HG02642 (cell line): ENCODE results near the gene KREMEN1.
"Not testable (repeated sequence)": the region's sequence is repeated elsewhere in the genome, so short reads cannot be mapped to it uniquely, and the experiment has no call there.

ENCODE experiments used
- ATAC-seq: cut with Tn5 transposase; IDR thresholded peaks from one replicate; pipeline ENCODE4 v1.9.1; 2021; ENCODE audit warnings: mild to moderate bottlenecking; ENCODE audit not compliant: unreplicated experiment, poor library complexity

The KREMEN1 gene

DNA sequence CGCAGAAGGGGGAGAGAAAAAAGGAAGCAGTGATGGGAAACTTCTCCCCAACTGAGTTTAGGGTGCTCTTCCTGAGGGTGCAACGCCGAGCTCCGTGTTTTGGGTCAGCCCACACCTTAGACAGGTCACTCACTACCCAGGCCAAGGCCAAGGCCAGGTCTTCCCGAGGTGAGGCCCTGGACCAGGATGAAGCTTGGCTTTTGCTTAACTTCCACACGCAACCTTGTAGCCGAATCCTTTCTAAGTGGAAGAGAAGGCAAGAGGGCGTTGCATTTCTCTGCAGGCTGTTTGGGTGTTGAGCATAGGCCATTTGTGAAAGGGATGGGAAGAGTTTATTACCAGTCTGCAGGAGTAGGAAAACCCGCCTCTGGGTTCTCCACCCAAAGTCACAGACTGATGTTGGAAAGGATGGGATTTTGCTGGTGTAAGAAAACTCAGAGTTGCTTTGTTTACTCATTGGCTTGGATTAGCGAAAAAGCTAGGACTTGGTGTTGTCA, 1.5 kb downstream of the KREMEN1 start:
- ATAC-seq, result no peak

DNA sequence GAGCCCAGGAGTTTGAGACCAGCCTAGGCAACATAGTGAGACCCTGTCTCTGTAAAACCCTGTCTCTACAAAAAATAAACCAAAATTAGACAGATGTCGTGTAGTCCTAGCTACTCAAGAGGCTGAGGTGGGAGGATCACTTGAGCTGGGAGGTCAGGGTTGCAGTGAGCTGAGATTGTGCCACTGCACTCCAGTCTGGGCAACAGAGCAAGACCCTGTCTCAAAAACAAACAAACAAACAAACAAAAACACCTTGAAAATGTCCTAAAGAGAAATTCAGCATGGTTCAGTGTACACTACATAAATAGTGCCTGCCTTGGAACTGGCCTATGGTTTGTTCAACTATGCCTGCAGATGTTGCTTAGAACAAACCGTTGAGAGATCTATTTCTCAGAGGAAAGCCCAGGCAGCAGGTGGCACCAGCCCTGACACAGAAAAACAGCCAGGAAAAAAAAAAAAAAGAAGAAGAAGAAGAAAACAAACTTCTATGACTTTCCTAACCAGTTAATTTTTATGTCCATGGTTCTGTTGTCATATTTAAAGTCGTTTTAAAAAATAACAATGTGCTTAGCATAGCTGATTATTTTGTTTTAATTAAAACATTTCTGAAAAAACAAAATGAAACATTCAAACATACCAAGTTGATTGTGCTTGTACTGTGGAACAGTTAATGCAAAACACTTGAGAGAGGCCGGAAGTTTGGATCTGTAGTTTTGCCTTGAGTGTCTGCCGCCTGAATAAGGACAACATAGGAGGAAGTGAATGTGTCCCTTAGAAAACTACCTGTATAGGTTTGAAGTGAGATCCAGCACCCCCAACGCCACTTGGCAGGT, 5.4 kb downstream of the KREMEN1 start:
- no peak for ATAC-seq

DNA sequence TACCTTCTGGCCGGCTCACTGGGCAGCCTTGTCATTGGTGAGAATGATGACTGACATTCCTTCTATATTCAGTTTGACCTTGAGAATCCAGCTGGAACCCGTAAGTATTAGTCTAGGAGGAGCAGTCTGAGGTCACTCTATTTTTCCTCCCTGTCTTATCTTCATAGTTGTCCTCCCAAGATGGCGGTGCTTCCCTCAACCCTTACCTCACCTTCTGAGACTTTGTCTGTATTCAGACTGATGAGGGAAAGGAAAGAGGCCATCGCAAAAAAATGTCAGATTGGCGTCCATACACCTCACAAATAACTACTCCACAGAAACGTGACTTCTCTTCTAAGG, 6.0 kb downstream of the KREMEN1 start:
- ATAC-seq, result no peak

DNA sequence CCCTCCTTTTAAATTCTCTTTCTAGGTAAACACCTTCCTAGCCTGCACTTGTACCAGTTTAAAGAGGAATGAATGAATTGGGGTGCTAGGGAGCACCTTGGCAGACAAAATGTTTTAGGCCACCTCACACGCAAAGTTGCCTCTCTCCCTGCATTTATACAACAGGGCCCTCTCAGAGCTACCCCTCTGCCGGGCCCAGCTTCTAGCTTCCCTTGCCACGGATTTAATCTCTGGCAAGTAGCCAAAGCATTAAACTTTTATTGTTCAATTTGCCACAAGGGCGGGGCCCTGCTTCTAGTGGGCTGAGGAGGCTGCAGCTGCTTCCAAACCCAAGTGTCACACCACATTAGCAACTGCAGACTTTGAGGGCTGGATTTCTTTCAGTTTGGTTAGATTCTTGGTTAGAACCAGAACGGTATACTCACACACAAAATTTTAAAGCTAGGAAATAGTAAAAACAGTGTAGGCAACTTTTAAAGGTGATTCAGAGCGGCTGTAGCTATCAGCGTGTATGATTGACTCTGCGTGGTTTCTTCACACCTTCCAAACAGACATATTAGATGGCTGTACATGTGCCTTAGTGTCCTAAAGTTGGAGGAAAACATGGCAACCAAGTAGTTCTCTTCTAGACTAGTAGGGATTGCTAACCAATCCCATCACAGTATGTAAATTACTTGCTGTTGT, 6.5 kb downstream of the KREMEN1 start:
- no peak for ATAC-seq

DNA sequence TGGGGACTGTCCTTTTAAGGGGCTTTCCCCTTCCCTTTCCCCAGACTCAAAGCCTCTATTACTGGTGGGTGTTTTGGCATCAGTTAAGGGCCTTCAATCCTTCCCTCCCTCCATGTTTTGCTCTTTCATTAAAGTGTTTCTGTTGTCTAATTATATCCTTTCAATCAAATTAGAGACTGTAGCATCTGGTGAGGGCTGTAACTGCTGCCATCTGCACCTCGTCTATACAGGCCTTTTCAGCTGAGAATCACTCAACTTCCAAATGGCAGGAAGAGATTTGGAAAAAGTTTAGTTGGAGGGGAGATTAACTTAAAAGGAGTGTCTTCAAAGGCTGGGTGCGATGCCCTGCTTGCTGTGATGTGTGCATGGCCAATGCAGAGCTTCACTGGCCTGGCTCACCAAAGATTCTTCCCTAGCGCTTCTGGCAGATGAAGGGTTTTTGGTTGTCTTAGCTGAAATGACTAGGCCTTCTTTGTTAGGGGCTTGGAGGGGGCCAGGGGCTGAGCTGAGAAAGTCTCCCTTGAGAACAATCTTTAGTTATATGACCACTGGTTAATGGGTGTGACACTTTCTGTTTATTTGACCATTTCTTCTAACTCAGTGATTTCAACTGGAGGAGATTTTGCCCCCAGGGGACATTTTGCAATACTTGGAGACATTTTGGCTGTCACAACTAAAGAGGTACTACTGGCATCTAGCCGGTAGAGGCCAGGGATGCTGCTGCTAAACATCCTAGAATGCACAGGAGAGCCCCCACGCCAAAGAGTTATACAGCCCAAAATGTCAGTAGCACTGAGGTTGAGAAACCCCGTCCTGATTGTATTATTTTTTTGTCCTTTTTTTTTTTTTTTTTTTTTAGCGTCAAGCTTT, 7.5 kb downstream of the KREMEN1 start:
- ATAC-seq, result no peak

DNA sequence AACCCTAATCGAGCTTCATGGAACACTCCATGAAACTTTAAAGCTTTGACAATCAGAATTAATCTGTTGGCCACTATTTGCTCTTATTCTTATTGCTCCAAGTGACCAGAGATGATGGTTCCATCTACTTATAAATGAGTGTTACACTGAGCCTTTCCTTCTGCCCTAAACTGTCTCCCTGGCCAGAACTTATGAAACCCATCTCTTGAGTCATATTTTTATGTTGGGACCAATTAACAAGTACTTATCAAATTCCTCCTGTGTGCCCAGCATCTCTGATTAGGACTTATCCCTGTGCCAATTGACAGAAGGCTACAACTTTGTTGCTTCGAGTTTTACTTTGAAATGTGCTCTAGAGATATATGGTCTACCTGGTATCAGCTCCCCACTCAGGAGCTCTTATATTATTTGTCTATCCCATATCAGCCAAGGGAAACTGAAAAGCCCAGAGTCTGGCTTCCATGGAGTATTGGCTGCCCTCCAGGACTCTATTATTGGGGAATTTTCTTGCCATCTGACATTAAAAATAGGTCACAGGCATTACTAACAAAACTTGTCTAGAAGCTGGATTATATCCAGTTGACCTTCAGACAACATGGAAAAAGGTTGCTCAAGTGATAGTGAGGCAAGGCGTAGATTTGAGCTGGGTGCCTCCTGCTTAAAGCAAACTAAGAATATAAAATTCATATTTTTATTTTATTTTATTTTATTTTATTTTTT, 8.8 kb downstream of the KREMEN1 start:
- no peak for ATAC-seq

DNA sequence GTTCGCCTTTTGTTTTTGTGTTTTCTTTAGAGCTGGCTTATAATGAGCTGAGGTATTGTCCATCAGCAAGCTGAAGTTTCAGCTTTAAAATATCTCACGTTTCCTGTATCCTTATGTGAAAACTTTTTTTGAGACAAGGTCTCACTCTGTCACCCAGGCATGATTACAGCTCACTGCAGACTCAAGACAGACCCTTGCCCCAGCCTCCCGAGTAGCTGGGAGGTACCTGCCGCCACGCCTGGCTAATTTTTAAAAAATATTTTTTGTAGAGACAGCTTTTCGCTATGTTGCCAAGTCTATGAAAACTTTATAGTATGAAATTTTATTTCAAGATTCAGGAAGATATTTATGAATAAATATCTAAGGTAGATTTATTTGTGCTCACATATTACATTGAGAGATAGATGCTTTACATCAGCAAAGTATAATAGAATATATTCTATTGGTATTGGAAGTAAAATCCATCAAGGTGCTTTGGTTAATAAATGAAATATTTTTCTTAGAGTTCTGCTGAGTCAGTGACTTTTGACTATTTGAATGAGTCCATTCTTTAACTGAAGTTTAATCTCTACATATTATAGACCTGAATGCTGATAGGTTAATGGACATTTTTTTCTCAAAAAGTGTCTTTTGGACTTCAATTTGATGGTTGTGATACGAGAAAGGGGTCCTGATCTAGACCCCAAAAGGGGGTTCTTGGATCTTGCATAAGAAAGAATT, 10.2 kb downstream of the KREMEN1 start:
- no peak for ATAC-seq

DNA sequence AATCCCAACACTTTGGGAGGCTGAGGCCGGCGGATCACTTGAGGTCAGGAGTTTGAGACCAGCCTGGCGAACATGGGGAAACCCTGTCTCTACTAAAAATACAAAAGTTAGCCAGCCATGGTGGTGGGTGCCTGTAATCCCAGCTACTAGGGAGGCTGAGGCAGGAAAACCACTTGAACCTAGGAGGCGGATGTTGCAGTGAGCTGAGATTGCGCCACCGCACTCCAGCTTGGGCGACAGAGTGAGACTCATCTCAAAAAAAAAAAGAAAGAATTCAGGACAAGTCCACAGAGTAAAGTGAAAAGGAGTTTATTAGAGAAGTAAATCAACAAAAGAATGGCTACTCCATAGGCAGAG, 10.7 kb downstream of the KREMEN1 start:
- not testable (repeated sequence) for ATAC-seq

DNA sequence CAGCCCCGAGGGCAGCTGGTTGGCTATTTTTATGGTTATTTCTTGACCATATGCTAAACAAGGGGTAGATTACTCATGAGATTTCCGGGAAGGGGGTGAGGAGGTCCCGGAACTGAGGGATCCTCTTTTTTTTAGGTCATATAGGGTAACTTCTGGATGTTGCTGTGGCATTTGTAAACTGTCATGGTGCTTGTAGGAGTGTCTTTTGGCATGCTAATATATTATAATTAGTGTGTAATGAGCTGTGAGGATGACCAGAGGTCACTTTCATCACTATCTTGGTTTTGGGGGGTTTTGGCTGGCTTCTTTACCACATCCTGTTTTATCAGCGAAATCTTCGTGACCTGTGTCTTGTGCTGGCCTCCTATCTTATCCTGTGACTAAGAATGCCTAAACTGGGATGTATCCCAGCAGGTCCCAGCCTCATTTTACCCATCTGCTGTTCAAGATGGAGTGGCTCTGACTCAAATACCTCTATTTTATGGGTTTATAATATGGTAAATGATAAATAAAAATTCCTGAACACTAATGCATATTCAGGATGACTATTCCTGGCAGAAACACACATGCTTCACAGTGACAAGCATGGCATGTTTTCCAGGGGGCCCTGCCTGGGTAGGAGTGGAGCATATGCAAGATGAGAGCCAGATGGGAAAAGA, 11.2 kb downstream of the KREMEN1 start:
- no peak for ATAC-seq

DNA sequence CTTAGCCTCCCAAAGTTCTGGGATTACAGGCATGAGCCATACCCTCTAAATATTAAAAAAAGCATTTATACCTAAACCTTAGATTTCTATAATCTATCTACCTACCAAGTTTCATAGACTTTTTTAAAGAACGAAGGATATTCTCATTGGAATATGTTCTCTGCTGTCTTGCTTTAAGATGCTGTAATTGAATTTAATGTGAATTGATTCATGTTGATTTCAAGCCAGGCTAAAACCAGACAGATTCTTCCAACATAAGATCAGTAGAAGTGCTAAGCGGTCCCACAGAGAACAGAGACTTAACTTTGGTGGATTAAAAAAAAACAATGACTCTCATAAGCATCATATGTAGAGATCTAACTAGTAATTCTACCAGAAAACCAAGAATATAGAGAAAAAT, 14.2 kb downstream of the KREMEN1 start:
- ATAC-seq, result no peak

DNA sequence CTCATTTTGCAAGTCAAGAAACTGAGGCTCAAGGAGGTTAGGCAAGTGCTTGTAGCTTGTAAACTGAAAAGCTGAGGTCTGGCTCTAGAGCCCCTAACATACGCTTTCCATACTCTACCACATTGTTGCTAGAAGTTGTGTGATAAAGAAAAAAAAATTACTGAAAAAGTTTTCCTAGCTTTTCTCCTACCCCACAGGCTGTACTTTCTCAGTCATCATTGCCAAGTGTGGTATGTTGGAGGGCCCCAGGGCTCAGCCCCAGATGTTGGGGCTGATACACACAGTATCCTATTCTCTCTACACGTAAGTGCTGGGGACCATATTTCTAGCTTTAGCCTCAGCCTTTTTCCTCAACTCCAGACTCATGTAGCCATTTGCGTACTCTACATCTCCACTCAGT, 16.0 kb downstream of the KREMEN1 start:
- no peak for ATAC-seq

DNA sequence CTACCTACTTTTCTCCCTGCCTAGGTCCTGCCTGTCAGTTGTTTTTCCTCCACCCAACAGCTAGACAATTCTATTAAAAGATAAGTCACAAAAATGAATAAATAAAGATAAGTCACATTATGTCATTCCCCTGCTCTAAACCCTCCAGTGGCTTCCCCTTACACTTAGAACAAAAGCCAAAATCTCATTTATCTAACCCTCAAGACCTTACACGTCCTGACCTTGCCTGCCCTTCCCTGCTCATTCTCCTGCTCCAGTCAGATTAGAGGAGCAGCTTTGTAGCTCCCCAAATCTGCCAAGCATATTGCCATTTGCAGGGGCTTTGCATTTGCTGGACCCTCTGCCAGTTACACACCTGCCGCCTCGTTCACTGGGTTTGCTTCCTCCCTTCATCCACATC, 16.7 kb downstream of the KREMEN1 start:
- no peak for ATAC-seq

DNA sequence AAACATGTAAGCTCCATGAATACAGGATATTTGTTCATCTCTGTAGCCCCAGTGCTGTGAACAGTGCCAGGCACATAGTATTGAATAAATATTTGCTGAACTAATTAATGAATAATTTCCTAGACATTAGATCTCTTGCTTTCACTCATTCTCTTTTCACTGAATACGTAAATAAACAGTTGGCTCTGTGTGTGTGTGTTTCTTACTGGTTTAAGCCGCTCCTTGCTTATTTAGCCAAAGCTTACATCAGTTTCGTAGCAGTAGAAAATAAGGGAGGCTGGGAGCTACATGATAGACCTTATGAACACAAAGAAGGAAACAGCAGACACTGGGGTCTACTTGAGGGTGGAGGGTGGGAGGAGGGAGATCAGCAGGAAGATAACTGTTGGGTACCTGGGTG, 17.2 kb downstream of the KREMEN1 start:
- no peak for ATAC-seq

DNA sequence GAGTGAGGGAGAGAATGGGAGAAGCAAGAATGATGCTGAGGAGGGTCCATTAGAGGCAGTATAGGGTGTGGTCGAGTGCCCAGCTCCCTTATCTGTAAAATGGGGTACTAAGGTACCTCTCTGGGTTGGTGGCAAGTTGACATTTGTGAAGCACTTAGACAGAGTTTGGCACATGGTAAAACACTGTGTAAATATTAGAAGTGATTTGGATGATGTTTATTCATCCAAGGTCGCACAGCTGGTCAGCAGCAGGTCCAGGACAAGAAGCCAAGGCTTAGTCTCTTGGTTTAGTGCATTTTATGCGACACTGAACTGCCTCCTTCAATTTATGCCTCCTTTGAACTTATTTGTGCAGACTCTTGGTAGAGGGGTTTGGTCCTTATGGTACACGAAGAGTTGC, 19.4 kb downstream of the KREMEN1 start:
- ATAC-seq, result no peak

DNA sequence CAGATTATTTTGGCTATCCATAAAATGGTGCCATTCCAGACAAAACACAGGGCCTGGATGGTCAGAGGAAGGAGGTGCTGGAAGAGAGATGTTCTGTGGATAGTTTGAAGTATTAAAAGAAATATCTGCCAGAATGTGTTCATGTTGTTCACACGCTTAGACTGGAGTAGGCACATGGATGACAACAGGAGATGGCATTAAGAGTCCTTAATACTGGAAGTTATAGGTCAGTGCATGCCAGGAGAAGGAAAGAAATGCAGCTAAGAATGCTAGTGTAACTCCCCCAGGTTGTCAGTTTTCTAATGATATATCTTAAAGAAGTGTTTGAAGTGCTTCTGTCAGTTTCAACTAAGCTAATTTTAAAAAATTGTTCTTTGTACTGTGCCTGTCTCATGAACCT, 20.2 kb downstream of the KREMEN1 start:
- ATAC-seq, result no peak

DNA sequence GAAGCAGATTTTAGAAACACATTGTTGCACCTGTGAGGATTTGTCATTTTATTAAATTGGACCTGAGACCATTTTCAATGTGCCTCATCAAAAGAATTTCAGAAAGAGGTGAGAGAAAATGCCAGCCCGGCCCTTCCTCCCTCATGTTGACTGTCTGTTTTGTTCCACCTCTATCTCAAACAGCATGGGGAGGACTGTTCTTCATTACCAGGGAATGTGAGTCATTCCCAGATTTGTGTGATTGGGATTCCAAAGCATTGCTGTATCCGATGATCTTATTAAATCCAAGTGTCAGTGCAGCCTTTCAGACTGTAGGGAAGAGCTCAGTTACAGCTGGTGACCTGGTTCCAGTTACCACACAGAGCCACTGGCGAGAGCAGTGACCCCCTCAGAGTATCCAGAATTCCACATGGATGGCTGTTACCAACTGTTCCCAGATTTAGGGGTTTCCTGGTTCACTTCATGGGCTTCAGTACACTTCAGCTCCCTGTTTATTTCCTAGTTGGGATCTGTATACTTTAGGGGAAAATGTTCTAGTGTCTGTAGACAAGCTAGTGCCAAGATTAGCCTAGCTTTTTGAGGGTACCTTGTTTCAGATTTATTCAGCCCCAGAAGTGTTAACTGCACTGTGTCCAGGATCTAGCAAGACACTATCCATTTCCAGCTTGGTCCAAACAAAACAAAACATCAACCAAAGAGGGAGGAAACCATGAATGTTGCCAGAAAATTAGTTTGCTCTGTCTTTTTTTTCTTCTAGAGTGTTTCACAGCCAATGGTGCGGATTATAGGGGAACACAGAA, 20.9 kb downstream of the KREMEN1 start:
- no peak for ATAC-seq

DNA sequence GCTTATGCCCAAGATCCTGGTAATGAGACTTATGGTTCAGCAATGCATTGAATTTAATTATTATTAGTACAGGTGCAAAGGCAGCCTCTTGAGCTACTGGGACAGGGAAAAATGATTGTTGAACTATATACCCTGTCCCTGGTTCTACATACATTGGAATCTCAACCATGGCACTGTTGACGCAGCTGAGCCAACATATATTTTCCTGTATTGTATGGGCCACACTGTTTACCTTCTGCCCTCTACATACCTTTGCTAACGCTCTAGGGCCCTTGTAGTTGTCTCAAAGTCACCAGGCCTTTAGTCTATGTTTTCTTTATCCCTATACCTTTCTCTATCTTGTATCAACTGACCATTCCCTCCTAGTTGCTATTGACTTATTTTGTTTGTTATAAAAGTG, 22.6 kb downstream of the KREMEN1 start:
- no peak for ATAC-seq
